Sigmoid colon (tissue), 4 donors: ENCODE data around the gene TPM1.

Source experiments
- POLR2A ChIP-seq, 2 donors: fragments of 450-650 bp; IDR thresholded peaks; one replicate each; pipeline ENCODE4 v1.6.1; 2016; ENCODE audit warnings: antibody characterized with exemption in 2 of 2, mild to moderate bottlenecking in 2 of 2, moderate library complexity in 2 of 2
- POLR2AphosphoS5 ChIP-seq, 4 donors: sonication (generic); formaldehyde crosslinking; IDR thresholded peaks; one replicate each; pipeline ENCODE4 v1.6.1; 2017; ENCODE audit warnings: antibody characterized with exemption in 4 of 4
- TF ChIP-seq, protein P1 (sequence below), 4 experiments: fragments of 450-650 bp in 3 of 4; fragments of 200-600 bp in 1 of 4; IDR thresholded peaks; one replicate each; pipeline ENCODE4 v1.5.1; 2016 to 2019; ENCODE audit warnings: antibody characterized with exemption in 4 of 4, mild to moderate bottlenecking in 3 of 4, moderate library complexity in 2 of 4

DNA sequence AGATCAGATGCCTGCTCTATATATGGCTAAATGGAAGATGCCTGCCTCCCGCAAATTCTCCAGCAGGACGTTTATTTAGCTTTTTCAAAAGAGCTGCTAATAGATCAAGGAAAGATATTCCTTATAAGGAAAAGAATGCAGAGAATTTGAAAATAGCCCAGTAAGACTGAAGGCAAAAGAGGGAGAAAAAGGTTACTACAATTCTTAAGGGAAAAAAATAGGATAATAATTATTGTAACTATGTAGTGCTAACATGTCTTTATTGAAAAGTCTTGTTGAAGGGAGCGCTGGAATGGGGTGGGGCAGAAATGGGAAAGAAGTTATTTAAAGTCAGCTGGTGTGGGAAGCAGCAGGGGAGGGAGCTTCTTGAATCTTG, 2.9 kb downstream of the TPM1 start:
- TF ChIP-seq, protein P1, sequence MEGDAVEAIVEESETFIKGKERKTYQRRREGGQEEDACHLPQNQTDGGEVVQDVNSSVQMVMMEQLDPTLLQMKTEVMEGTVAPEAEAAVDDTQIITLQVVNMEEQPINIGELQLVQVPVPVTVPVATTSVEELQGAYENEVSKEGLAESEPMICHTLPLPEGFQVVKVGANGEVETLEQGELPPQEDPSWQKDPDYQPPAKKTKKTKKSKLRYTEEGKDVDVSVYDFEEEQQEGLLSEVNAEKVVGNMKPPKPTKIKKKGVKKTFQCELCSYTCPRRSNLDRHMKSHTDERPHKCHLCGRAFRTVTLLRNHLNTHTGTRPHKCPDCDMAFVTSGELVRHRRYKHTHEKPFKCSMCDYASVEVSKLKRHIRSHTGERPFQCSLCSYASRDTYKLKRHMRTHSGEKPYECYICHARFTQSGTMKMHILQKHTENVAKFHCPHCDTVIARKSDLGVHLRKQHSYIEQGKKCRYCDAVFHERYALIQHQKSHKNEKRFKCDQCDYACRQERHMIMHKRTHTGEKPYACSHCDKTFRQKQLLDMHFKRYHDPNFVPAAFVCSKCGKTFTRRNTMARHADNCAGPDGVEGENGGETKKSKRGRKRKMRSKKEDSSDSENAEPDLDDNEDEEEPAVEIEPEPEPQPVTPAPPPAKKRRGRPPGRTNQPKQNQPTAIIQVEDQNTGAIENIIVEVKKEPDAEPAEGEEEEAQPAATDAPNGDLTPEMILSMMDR (IDR thresholded peaks at IDR 0.05): no peak
- TF ChIP-seq POLR2AphosphoS5 (IDR thresholded peaks at IDR 0.05) (peak in 1 of 4 donors; percentile 15), POLR2A (IDR thresholded peaks at IDR 0.05) (no peak)
